A673 (cell line): ENCODE results near the gene TSPAN12.

Experiments used
- EZH2 ChIP-seq: fragments of 200-600 bp; sonication (generic); IDR thresholded peaks from 2 replicates; pipeline ENCODE4 v1.6.1; 2017; ENCODE audit warnings: borderline replicate concordance, low read depth, mild to moderate bottlenecking, mixed read lengths, antibody characterized with exemption, low read length; ENCODE audit not compliant: poor library complexity, severe bottlenecking
- TF ChIP-seq, protein P1 (sequence below): fragments of 300-800, 200-600 bp; sonication (generic); conservative IDR thresholded peaks from 2 replicates; pipeline ENCODE4 v1.5.1; 2017; ENCODE audit warnings: low read depth, mild to moderate bottlenecking, antibody characterized with exemption, low read length, moderate library complexity, mixed read lengths

DNA sequence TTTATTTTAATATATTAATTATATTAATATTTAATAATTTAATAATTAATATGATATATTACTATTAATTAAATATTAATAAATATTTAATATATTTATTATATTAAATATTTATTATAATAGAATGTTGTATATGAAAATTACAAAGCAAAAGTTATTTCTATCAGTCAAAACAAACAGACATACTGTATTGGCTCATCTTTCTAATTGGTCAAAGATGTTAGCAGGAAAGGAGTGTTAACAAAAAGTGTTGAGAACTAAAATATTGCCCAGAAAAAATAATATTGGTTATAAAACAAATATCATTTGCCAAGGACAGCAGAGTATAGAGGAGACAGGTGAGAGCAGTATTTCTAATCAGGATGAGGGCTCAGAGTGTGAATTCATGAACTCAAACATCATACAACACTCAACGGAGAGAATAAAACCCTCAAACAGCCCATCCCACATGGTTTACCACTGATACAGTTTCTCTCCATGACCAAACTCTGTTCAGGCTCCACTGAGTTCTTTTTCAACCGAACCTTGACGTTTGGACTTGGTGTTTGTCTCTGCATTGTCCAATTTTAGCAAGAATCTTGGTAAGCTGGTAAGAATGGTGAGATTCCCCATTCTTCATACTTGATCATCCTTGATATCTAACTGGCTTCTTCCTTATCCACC is 58.0 kb downstream of the TSPAN12 start:
- TF ChIP-seq, protein P1, sequence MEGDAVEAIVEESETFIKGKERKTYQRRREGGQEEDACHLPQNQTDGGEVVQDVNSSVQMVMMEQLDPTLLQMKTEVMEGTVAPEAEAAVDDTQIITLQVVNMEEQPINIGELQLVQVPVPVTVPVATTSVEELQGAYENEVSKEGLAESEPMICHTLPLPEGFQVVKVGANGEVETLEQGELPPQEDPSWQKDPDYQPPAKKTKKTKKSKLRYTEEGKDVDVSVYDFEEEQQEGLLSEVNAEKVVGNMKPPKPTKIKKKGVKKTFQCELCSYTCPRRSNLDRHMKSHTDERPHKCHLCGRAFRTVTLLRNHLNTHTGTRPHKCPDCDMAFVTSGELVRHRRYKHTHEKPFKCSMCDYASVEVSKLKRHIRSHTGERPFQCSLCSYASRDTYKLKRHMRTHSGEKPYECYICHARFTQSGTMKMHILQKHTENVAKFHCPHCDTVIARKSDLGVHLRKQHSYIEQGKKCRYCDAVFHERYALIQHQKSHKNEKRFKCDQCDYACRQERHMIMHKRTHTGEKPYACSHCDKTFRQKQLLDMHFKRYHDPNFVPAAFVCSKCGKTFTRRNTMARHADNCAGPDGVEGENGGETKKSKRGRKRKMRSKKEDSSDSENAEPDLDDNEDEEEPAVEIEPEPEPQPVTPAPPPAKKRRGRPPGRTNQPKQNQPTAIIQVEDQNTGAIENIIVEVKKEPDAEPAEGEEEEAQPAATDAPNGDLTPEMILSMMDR, result no peak
- no peak for TF ChIP-seq EZH2
